Measurements from ENCODE around the gene ZNF236.

The ZNF236 gene

GRCh38 chr18:76985156-76985950 is 163.0 kb downstream of the ZNF236 start:
- Histone ChIP-seq H2AK5ac (ENCODE audit: low read length) (no peak overlapping the region), H3K14ac (ENCODE audit: low read length) (no peak overlapping the region), H3K27me3 (ENCODE audit: insufficient read depth, low read length) (no peaks in the 10 kb centered on the region), H3K4me3 (ENCODE audit: low read depth, low read length) (no peak overlapping the region), H3K18ac (ENCODE audit: low read length) (no peak overlapping the region), H3K9me3 (ENCODE audit: insufficient read depth, low read depth, low read length) (no peaks in the 10 kb centered on the region), H4K91ac (ENCODE audit: low read depth, low read length) (no peak overlapping the region), H3K23ac (ENCODE audit: low read length) (no peak overlapping the region), H3K27ac (ENCODE audit: low read depth, low read length) (no peak overlapping the region), H3K79me2 (ENCODE audit: control insufficient read depth, insufficient read depth, low read length, poor library complexity) (no peaks in the 10 kb centered on the region), H3K79me1 (ENCODE audit: low read length) (no peaks in the 10 kb centered on the region), H4K12ac (ENCODE audit: low read depth, low read length) (no peak overlapping the region), H4K8ac (ENCODE audit: low read depth, low read length) (no peak overlapping the region), H3K9ac (ENCODE audit: low read length) (no peak overlapping the region), H3K36me3 (ENCODE audit: control insufficient read depth in 1 of 2, insufficient read depth in 2 of 2, low read length in 2 of 2) (no peaks in the 10 kb centered on the region), H2BK120ac (ENCODE audit: insufficient read depth, low read length, poor library complexity) (no peak overlapping the region), H2AFZ (ENCODE audit: insufficient read depth, low read length, poor library complexity) (no peak overlapping the region), H2BK12ac (ENCODE audit: low read length) (no peak overlapping the region), H3K4me1 (ENCODE audit: control insufficient read depth in 1 of 2, insufficient read depth in 2 of 2, low read length in 2 of 2) (peaks cover 0 to 4% of the 10 kb centered on the region in 2 experiments), H3K4ac (ENCODE audit: low read depth, low read length) (no peak overlapping the region), H3K4me2 (ENCODE audit: low read length) (no peak overlapping the region), H2BK5ac (ENCODE audit: low read depth, low read length, poor library complexity) (no peak overlapping the region)
- no CpG with 5 or more reads among the region's 27 CpGs for WGBS (ENCODE audit: extremely low coverage, insufficient coverage, insufficient read length)
- no peak for DNase-seq

- H3K18ac ChIP-seq (ENCODE audit: low read length) = no peak overlapping the region
- H3K79me2 ChIP-seq (ENCODE audit: control insufficient read depth, insufficient read depth, low read length, poor library complexity) = no peaks in the 10 kb centered on the region
- no peak overlapping the region for H4K91ac ChIP-seq (ENCODE audit: low read depth, low read length)
- H4K12ac ChIP-seq (ENCODE audit: low read depth, low read length) = no peak overlapping the region
- H3K23ac ChIP-seq (ENCODE audit: low read length) = no peak overlapping the region
- H2BK5ac ChIP-seq (ENCODE audit: low read depth, low read length, poor library complexity) = no peak overlapping the region
- no peak overlapping the region for H3K9ac ChIP-seq (ENCODE audit: low read length)
- H3K4me3 ChIP-seq (ENCODE audit: low read depth, low read length) = no peak overlapping the region
- DNase-seq = no peak
- peaks cover 0 to 4% of the 10 kb centered on the region in 2 experiments for H3K4me1 ChIP-seq (ENCODE audit: control insufficient read depth in 1 of 2, insufficient read depth in 2 of 2, low read length in 2 of 2)
- no peaks in the 10 kb centered on the region for H3K36me3 ChIP-seq (ENCODE audit: control insufficient read depth in 1 of 2, insufficient read depth in 2 of 2, low read length in 2 of 2)
- H3K27me3 ChIP-seq (ENCODE audit: insufficient read depth, low read length) = no peaks in the 10 kb centered on the region
- no peak overlapping the region for H3K4ac ChIP-seq (ENCODE audit: low read depth, low read length)
- no peak overlapping the region for H3K27ac ChIP-seq (ENCODE audit: low read depth, low read length)
- no peak overlapping the region for H2AK5ac ChIP-seq (ENCODE audit: low read length)
- H3K79me1 ChIP-seq (ENCODE audit: low read length) = no peaks in the 10 kb centered on the region
- no CpG with 5 or more reads among the region's 9 CpGs for WGBS (ENCODE audit: extremely low coverage, insufficient coverage, insufficient read length)
- H3K4me2 ChIP-seq (ENCODE audit: low read length) = no peak overlapping the region
- H2BK12ac ChIP-seq (ENCODE audit: low read length) = no peak overlapping the region
- no peak overlapping the region for H4K8ac ChIP-seq (ENCODE audit: low read depth, low read length)
- no peak overlapping the region for H2BK120ac ChIP-seq (ENCODE audit: insufficient read depth, low read length, poor library complexity)
- no peaks in the 10 kb centered on the region for H3K9me3 ChIP-seq (ENCODE audit: insufficient read depth, low read depth, low read length)
- H2AFZ ChIP-seq (ENCODE audit: insufficient read depth, low read length, poor library complexity) = no peak overlapping the region
- no peak overlapping the region for H3K14ac ChIP-seq (ENCODE audit: low read length)
Measured at GRCh38 chr18:76985951-76986236, 163.5 kb downstream of the ZNF236 start.

GRCh38 chr18:76986406-76986805 is 164.0 kb downstream of the ZNF236 start:
- no CpG with 5 or more reads among the region's 7 CpGs for WGBS (ENCODE audit: extremely low coverage, insufficient coverage, insufficient read length)
- no peak overlapping the region for H3K9ac ChIP-seq (ENCODE audit: low read length)
- no peaks in the 10 kb centered on the region for H3K36me3 ChIP-seq (ENCODE audit: control insufficient read depth in 1 of 2, insufficient read depth in 2 of 2, low read length in 2 of 2)
- H3K4ac ChIP-seq (ENCODE audit: low read depth, low read length) = no peak overlapping the region
- H3K27ac ChIP-seq (ENCODE audit: low read depth, low read length) = no peak overlapping the region
- H2BK12ac ChIP-seq (ENCODE audit: low read length) = no peak overlapping the region
- no peak overlapping the region for H3K23ac ChIP-seq (ENCODE audit: low read length)
- no peak overlapping the region for H2BK5ac ChIP-seq (ENCODE audit: low read depth, low read length, poor library complexity)
- H3K79me1 ChIP-seq (ENCODE audit: low read length) = no peaks in the 10 kb centered on the region
- H3K9me3 ChIP-seq (ENCODE audit: insufficient read depth, low read depth, low read length) = no peaks in the 10 kb centered on the region
- no peak overlapping the region for H4K12ac ChIP-seq (ENCODE audit: low read depth, low read length)
- H3K79me2 ChIP-seq (ENCODE audit: control insufficient read depth, insufficient read depth, low read length, poor library complexity) = no peaks in the 10 kb centered on the region
- no peak overlapping the region for H4K8ac ChIP-seq (ENCODE audit: low read depth, low read length)
- H3K4me3 ChIP-seq (ENCODE audit: low read depth, low read length) = no peak overlapping the region
- no peak overlapping the region for H2BK120ac ChIP-seq (ENCODE audit: insufficient read depth, low read length, poor library complexity)
- no peaks in the 10 kb centered on the region for H3K27me3 ChIP-seq (ENCODE audit: insufficient read depth, low read length)
- H3K4me2 ChIP-seq (ENCODE audit: low read length) = no peak overlapping the region
- H2AK5ac ChIP-seq (ENCODE audit: low read length) = no peak overlapping the region
- no peak overlapping the region for H4K91ac ChIP-seq (ENCODE audit: low read depth, low read length)
- DNase-seq = no peak
- H3K18ac ChIP-seq (ENCODE audit: low read length) = no peak overlapping the region
- H2AFZ ChIP-seq (ENCODE audit: insufficient read depth, low read length, poor library complexity) = no peak overlapping the region
- no peak overlapping the region for H3K14ac ChIP-seq (ENCODE audit: low read length)
- H3K4me1 ChIP-seq (ENCODE audit: control insufficient read depth in 1 of 2, insufficient read depth in 2 of 2, low read length in 2 of 2) = peaks cover 0 to 4% of the 10 kb centered on the region in 2 experiments

GRCh38 chr18:76988031-76988826 is 165.9 kb downstream of the ZNF236 start:
- Histone ChIP-seq H4K8ac (ENCODE audit: low read depth, low read length) (no peak overlapping the region), H2AFZ (ENCODE audit: insufficient read depth, low read length, poor library complexity) (no peak overlapping the region), H3K4me2 (ENCODE audit: low read length) (no peak overlapping the region), H3K4me1 (ENCODE audit: control insufficient read depth in 1 of 2, insufficient read depth in 2 of 2, low read length in 2 of 2) (peaks cover 0 to 4% of the 10 kb centered on the region in 2 experiments), H3K27ac (ENCODE audit: low read depth, low read length) (no peak overlapping the region), H3K27me3 (ENCODE audit: insufficient read depth, low read length) (no peaks in the 10 kb centered on the region), H2AK5ac (ENCODE audit: low read length) (no peak overlapping the region), H3K79me1 (ENCODE audit: low read length) (no peaks in the 10 kb centered on the region), H2BK5ac (ENCODE audit: low read depth, low read length, poor library complexity) (no peak overlapping the region), H3K4me3 (ENCODE audit: low read depth, low read length) (no peak overlapping the region), H3K9ac (ENCODE audit: low read length) (no peak overlapping the region), H3K79me2 (ENCODE audit: control insufficient read depth, insufficient read depth, low read length, poor library complexity) (no peaks in the 10 kb centered on the region), H3K36me3 (ENCODE audit: control insufficient read depth in 1 of 2, insufficient read depth in 2 of 2, low read length in 2 of 2) (no peaks in the 10 kb centered on the region), H4K12ac (ENCODE audit: low read depth, low read length) (no peak overlapping the region), H3K4ac (ENCODE audit: low read depth, low read length) (no peak overlapping the region), H4K91ac (ENCODE audit: low read depth, low read length) (no peak overlapping the region), H3K18ac (ENCODE audit: low read length) (no peak overlapping the region), H2BK12ac (ENCODE audit: low read length) (no peak overlapping the region), H3K9me3 (ENCODE audit: insufficient read depth, low read depth, low read length) (no peaks in the 10 kb centered on the region), H3K23ac (ENCODE audit: low read length) (no peak overlapping the region), H2BK120ac (ENCODE audit: insufficient read depth, low read length, poor library complexity) (no peak overlapping the region), H3K14ac (ENCODE audit: low read length) (no peak overlapping the region)
- peak in 1 of 2 donors; percentile 21 for DNase-seq
- no CpG with 5 or more reads among the region's 27 CpGs for WGBS (ENCODE audit: extremely low coverage, insufficient coverage, insufficient read length)
